SK-N-SH treated with all-trans-retinoic acid at 6 μM for 48 hours (cell line): ENCODE results near the gene GLT6D1.

Experiments used
- ATAC-seq: fragments of 200-7000 bp; cut with Tn5 transposase; 3 replicates; pipeline ENCODE4 v1.9.1; 2020; ENCODE audit warnings: mild to moderate bottlenecking, moderate library complexity
- ARNTL ChIP-seq: fragments of 450-650 bp; formaldehyde crosslinking; IDR thresholded peaks from 2 replicates; pipeline ENCODE4 v1.5.0; 2020; ENCODE audit warnings: low read depth, mild to moderate bottlenecking, moderate library complexity, borderline replicate concordance
- BACH2 ChIP-seq: fragments of 250-450 bp; sonication (Bioruptor Pico); IDR thresholded peaks from 2 replicates; pipeline ENCODE4 v1.9.0; 2021; ENCODE audit warnings: mild to moderate bottlenecking, borderline replicate concordance
- CSDC2 ChIP-seq: fragments of 250-450 bp; sonication (Bioruptor Pico); IDR thresholded peaks from 2 replicates; pipeline ENCODE4 v1.5.0; 2020; ENCODE audit warnings: mild to moderate bottlenecking, moderate library complexity
- ESRRG ChIP-seq: fragments of 250-450 bp; sonication (Bioruptor Pico); IDR thresholded peaks from 2 replicates; pipeline ENCODE4 v1.6.1; 2021; ENCODE audit warnings: mild to moderate bottlenecking
- GLIS3 ChIP-seq: fragments of 250-450 bp; sonication (Bioruptor Pico); IDR thresholded peaks from 2 replicates; pipeline ENCODE4 v1.5.0; 2020; ENCODE audit warnings: mild to moderate bottlenecking, moderate library complexity
- ISL1 ChIP-seq: fragments of 250-450 bp; sonication (Bioruptor Pico); IDR thresholded peaks from 2 replicates; pipeline ENCODE4 v2.1.2; 2022; ENCODE audit warnings: mild to moderate bottlenecking, moderate library complexity
- OSR1 ChIP-seq: fragments of 250-450 bp; sonication (Bioruptor Pico); IDR thresholded peaks from 2 replicates; pipeline ENCODE4 v1.8.0; 2022; ENCODE audit warnings: moderate library complexity, mild to moderate bottlenecking, inconsistent platforms
- PATZ1 ChIP-seq: fragments of 250-450 bp; sonication (Bioruptor Pico); IDR thresholded peaks from 2 replicates; pipeline ENCODE4 v1.8.0; 2020; ENCODE audit warnings: mild to moderate bottlenecking, moderate library complexity, borderline replicate concordance
- PPARA ChIP-seq: fragments of 250-450 bp; sonication (Bioruptor Pico); IDR thresholded peaks from 2 replicates; pipeline ENCODE4 v1.5.0; 2020; ENCODE audit warnings: mild to moderate bottlenecking, borderline replicate concordance
- SNAI2 ChIP-seq: fragments of 250-450 bp; sonication (Bioruptor Pico); IDR thresholded peaks from 2 replicates; pipeline ENCODE4 v1.5.0; 2020; ENCODE audit warnings: mild to moderate bottlenecking, moderate library complexity
- TCF4 ChIP-seq: fragments of 250-450 bp; sonication (Bioruptor Pico); IDR thresholded peaks from 2 replicates; pipeline ENCODE4 v1.8.0; 2021; ENCODE audit warnings: mild to moderate bottlenecking, moderate library complexity, borderline replicate concordance
- TOX ChIP-seq: fragments of 250-450 bp; sonication (Bioruptor Pico); IDR thresholded peaks from 2 replicates; pipeline ENCODE4 v1.8.0; 2021; ENCODE audit warnings: mild to moderate bottlenecking, moderate library complexity, borderline replicate concordance
- TSHZ2 ChIP-seq: fragments of 250-450 bp; sonication (Bioruptor Pico); IDR thresholded peaks from 2 replicates; pipeline ENCODE4 v1.5.0; 2020; ENCODE audit warnings: mild to moderate bottlenecking, moderate library complexity
- ZFP3 ChIP-seq: fragments of 250-450 bp; sonication (Bioruptor Pico); IDR thresholded peaks from 2 replicates; pipeline ENCODE4 v1.5.0; 2020; ENCODE audit warnings: mild to moderate bottlenecking, moderate library complexity
- ZNF70 ChIP-seq: fragments of 450-650 bp; formaldehyde crosslinking; IDR thresholded peaks from 2 replicates; pipeline ENCODE4 v1.5.0; 2020; ENCODE audit warnings: mild to moderate bottlenecking, moderate library complexity
- ZNF8 ChIP-seq: fragments of 450-650 bp; formaldehyde crosslinking; IDR thresholded peaks from 2 replicates; pipeline ENCODE4 v1.5.0; 2020; ENCODE audit warnings: mild to moderate bottlenecking, moderate library complexity
- TF ChIP-seq, protein P1 (sequence below): fragments of 250-450 bp; sonication (Bioruptor Pico); IDR thresholded peaks from 2 replicates; pipeline ENCODE4 v1.5.1; 2020; ENCODE audit warnings: low read depth, mild to moderate bottlenecking, moderate library complexity
- TF ChIP-seq, protein P2 (sequence below): fragments of 250-450 bp; sonication (Bioruptor Pico); IDR thresholded peaks from 2 replicates; pipeline ENCODE4 v1.8.0; 2021; ENCODE audit warnings: low read depth, mild to moderate bottlenecking, moderate library complexity, borderline replicate concordance
- TF ChIP-seq, protein P3 (sequence below): fragments of 250-450 bp; sonication (Bioruptor Pico); IDR thresholded peaks from 2 replicates; pipeline ENCODE4 v1.5.1; 2021; ENCODE audit warnings: mild to moderate bottlenecking, moderate library complexity

The GLT6D1 gene

DNA sequence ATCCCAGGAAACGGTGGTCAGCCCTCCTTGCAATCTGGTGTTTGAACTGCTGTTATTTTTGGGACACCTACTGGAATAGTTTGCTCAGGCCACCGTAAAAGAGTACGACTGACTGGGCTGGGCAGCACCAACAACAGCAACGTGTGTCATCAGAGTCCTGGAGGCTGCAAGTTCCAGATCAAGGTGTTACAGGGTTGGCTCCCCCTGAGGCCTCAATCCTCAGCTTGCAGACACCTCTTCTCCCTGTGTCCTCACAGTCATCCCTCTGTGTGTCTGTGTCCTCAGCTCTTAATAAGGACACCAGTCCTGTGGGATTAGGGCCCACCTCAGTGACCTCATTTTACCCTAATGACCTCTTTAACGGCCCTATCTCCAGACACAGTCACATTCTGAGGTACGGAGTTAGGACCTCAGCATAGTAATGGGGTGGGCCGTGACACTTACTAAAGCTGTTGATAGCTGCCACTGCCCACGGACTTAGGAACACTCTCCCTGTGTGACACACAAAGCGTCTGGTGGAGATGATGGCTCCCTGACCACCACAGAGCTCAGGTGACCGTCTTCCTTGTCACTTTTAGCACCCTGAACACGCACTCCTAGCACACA lies 16.8 kb downstream of the GLT6D1 start:
- TF ChIP-seq, protein P1, sequence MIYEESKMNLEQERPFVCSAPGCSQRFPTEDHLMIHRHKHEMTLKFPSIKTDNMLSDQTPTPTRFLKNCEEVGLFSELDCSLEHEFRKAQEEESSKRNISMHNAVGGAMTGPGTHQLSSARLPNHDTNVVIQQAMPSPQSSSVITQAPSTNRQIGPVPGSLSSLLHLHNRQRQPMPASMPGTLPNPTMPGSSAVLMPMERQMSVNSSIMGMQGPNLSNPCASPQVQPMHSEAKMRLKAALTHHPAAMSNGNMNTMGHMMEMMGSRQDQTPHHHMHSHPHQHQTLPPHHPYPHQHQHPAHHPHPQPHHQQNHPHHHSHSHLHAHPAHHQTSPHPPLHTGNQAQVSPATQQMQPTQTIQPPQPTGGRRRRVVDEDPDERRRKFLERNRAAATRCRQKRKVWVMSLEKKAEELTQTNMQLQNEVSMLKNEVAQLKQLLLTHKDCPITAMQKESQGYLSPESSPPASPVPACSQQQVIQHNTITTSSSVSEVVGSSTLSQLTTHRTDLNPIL (CRISPR knock-in tag): no peak
- no peak for TF ChIP-seq ISL1
- no peak for TF ChIP-seq ESRRG
- TF ChIP-seq ZNF70 (CRISPR knock-in tag): no peak
- no peak for TF ChIP-seq GLIS3 (CRISPR knock-in tag)
- no peak for TF ChIP-seq ARNTL
- TF ChIP-seq ZNF8 (CRISPR knock-in tag): no peak
- TF ChIP-seq BACH2: no peak
- TF ChIP-seq OSR1: no peak
- TF ChIP-seq TSHZ2 (CRISPR knock-in tag): no peak
- TF ChIP-seq SNAI2: no peak
- no peak for TF ChIP-seq PATZ1 (CRISPR knock-in tag)
- TF ChIP-seq, protein P2, sequence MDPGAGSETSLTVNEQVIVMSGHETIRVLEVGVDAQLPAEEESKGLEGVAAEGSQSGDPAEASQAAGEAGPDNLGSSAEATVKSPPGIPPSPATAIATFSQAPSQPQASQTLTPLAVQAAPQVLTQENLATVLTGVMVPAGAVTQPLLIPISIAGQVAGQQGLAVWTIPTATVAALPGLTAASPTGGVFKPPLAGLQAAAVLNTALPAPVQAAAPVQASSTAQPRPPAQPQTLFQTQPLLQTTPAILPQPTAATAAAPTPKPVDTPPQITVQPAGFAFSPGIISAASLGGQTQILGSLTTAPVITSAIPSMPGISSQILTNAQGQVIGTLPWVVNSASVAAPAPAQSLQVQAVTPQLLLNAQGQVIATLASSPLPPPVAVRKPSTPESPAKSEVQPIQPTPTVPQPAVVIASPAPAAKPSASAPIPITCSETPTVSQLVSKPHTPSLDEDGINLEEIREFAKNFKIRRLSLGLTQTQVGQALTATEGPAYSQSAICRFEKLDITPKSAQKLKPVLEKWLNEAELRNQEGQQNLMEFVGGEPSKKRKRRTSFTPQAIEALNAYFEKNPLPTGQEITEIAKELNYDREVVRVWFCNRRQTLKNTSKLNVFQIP (CRISPR knock-in tag): no peak
- TF ChIP-seq TCF4 (CRISPR knock-in tag): no peak
- no peak for TF ChIP-seq PPARA (CRISPR knock-in tag)
- no peak for TF ChIP-seq TOX (CRISPR knock-in tag)
- TF ChIP-seq CSDC2 (CRISPR knock-in tag): no peak
- TF ChIP-seq, protein P3, sequence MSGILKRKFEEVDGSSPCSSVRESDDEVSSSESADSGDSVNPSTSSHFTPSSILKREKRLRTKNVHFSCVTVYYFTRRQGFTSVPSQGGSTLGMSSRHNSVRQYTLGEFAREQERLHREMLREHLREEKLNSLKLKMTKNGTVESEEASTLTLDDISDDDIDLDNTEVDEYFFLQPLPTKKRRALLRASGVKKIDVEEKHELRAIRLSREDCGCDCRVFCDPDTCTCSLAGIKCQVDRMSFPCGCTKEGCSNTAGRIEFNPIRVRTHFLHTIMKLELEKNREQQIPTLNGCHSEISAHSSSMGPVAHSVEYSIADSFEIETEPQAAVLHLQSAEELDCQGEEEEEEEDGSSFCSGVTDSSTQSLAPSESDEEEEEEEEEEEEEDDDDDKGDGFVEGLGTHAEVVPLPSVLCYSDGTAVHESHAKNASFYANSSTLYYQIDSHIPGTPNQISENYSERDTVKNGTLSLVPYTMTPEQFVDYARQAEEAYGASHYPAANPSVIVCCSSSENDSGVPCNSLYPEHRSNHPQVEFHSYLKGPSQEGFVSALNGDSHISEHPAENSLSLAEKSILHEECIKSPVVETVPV: no peak
- no peak for ATAC-seq

GRCh38 chr9:135620558-135620957 lies 18.8 kb downstream of the GLT6D1 start:
- TF ChIP-seq SNAI2: no peak
- no peak for TF ChIP-seq ZFP3 (CRISPR knock-in tag)
- TF ChIP-seq ARNTL: no peak
- no peak for TF ChIP-seq ZNF70 (CRISPR knock-in tag)
- no peak for TF ChIP-seq PPARA (CRISPR knock-in tag)
- TF ChIP-seq BACH2: no peak
- no peak for TF ChIP-seq PATZ1 (CRISPR knock-in tag)
- TF ChIP-seq TCF4 (CRISPR knock-in tag): no peak
- no peak for ATAC-seq

- ATAC-seq: no peak
- TF ChIP-seq OSR1 (no peak), ZNF8 (CRISPR knock-in tag) (no peak), TCF4 (CRISPR knock-in tag) (no peak), ZFP3 (CRISPR knock-in tag) (no peak), SNAI2 (no peak), TSHZ2 (CRISPR knock-in tag) (no peak)
- TF ChIP-seq, protein P2 (CRISPR knock-in tag): no peak
- TF ChIP-seq, protein P3: no peak
These were observed 19.8 kb downstream of the GLT6D1 start for GRCh38 chr9:135619599-135619886.
